Caki2 (cell line): Measurements from ENCODE around the gene DAZAP1. TPM values are rescaled to one million over a fixed set of nuclear protein-coding genes. Genes with fewer than 3 reads are reported as not detected.

Experiments
- DNase-seq: peaks from one replicate; pipeline ENCODE4 v3.0.0-alpha.2; 2015; ENCODE audit warnings: low read depth
- in situ Hi-C: cut with HindIII; loops from 2 replicates; pipeline ENCODE4 v1.10.0; 2016; ENCODE audit warnings: low sequenced_read_pairs, low pct_unique_long_range_greater_than_20kb, mixed read lengths
- total RNA-seq: library from RNA; depleted of rRNA; stranded (reverse); fragments of >200 nt; shearing (Covaris generic); gene quantifications from 2 replicates; pipeline ENCODE4 v1.2.3, GENCODE V29; 2014; ENCODE audit warnings: low replicate concordance

DAZAP1 gene
- total RNA-seq, 1 experiment from 2014 or later: 97.4 TPM

DNA sequence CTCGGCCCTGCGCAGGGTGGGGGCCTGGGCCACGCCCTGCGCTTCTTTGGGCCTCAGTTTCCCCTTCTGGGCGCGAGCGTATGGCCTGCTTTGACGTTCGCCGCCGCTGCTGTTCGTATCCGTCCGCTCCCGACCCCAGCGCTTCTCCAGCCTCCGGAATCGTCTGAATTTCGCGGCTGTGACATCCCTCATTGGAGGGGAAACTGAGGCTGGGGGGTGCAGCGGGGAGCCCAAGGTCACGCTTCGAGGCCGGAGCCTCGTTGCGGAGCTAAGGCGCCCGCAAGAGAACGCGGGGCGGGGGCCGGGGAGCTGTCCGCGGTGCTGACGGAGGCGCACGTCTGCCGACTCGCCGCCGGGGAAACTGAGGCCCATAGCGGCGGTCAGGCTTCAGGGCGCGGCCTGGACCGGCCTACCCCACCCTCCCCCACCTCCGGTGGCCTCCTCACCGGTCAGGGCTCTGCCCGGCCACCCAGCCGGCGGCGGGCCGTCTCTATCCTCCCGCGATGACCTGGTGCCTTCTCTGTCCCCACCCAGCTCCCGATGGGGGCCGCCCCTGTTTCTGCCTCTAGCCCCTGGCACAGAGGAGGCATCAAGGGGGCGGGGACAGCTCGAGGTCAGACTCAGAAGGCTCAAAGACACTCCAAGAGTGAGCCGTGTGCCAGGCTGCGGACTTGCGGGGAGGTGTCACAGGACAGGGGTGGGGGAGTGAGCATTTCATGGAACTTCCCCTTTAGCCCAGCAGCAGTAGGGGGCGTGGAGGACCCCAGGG lies 39.5 kb downstream of the DAZAP1 start:
- no peak for DNase-seq
- in situ Hi-C loops: no loop called here

DNA sequence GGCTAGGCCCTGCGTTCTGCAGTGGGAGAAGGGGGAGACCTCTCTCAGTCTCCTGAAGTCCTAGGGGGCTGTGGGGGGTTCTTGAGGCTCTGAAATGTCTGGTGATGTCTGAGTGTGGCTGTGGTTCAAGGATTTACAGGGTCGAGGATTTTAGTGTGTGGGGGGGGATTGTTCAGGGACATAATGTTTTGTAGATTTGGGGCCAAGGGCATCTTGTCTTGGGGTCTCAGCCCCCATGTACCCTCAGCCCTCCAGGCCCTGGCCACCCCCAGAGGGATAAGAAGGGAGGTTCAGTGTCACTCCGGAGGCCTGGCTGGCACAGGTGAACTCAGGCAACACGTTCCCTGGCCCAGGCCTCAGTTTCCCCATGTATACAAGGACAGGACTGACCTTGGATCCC lies 40.1 kb downstream of the DAZAP1 start:
- DNase-seq: no peak
- in situ Hi-C loops: no loop called here

DNA sequence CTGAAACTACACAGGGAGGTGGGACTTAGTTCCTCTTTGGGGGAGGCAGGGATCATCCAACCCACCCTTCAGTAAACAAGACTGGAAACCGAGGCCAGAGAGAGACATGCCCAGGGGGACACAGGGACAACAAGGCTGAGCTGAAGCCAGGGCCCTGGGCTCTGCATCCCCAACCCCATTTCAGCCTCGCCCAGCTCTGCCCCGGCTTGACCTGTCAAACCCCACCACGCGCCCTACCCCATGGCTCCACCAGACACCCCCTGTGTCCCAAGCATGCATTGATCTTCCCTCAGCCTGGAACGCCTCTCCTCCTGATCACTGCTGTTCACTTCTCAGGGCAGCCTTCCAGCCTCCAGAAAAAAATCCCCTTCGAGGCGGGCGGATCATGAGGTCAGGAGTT lies 40.6 kb downstream of the DAZAP1 start:
- in situ Hi-C loops: no loop called here
- no peak for DNase-seq

DNA sequence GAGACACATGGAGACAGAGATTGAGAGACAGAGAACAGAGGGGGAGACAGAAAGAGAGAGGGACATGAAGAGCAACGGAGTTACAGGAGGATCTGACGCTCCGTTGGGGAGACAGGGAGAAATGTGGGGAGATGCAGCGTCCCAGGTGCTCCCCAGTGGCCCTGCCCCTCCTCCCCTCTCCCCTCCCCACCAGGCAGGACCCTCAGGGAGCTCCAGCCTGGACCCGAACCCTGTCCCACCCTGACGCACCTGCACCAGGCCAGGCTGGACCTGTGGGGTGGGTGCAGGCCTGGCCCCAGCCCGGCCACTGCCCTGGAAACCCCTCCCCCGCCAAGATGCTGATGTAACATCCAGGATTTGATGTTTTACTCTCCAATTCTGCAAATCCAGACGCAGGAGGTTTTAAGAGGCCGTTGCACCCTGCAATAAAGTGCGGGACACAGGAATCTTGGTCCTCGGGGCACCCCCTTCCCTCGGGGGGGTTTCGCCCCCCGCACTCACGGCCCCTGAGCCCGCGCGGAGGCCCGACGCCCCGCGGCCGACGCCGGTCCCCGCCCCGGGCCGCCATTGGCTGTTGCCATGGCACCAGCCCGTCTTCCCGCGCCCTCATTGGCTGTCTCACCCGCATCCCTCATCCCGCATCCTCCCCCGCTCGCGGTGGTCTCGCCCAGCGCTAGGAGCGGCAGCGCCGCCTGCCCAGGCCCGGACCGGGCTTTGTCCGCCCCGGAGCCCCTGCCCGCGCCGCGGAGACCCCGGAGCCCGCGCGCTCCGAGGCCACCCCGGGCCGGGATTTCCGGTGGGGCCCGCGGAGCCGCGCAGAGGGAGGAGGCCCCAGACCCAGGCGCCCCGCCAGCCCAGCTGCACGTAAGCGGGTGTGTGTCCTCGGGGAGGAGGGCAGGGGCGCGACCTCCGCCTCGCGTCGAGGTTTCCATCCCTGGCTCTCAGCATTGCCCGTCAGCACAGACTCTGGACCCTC lies 42.4 kb downstream of the DAZAP1 start, which contains the start of gene APC2:
Gene APC2 (plus strand): TSS at position 655 of the 976 bp plus-strand sequence. CDS start 2,881 bp downstream, outside the sequence.
- DNase-seq: no peak
- in situ Hi-C loops: no loop called here

DNA sequence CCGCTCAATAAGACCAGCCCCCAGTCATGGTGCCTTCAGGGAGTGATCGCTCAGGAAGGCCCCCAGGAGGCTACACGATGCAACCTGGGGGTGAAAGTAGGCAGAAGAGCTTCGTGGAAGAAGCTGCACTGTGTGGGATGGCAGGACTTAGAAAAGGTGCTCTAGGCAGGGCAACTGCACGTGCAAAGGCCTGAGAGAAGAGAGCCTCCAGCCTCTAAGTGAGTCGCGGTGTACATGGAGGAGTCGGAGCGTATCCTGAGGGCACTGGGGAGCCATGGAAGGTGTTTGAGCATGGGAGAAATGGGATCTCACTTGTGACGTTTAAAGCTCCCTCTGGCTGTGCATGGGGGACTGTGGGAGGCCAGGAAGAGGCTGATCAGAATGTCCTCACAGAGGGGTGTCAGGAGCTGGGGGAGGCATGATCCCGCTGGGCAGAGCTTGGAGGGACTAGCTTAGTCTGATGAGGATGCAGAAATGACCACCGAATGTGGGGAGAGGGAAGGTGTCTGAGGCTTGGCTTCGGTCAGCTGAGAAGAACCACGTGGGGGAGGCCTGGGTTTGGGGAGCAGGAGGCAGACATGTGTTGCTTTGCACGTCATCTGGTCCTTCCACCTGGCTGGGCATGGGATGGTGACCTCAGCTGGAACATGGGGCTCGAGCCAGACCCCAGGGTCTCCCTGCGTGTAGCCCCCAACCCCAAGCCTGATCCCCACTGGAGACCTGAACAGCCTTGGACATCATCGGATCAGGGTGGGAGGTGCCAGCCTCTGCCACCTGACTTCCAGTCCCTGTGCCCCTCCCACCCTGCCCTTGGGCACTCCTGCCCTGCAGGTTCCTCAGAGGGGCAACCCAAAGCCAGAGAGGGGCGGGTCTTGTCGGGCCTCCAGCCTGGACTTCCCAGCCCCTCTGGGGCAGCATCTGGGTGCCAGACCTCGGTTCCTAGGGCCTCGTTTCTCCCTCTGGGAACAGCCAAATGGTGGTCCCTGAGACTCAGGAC lies 43.6 kb downstream of the DAZAP1 start:
- in situ Hi-C loops: no loop called here

DNA sequence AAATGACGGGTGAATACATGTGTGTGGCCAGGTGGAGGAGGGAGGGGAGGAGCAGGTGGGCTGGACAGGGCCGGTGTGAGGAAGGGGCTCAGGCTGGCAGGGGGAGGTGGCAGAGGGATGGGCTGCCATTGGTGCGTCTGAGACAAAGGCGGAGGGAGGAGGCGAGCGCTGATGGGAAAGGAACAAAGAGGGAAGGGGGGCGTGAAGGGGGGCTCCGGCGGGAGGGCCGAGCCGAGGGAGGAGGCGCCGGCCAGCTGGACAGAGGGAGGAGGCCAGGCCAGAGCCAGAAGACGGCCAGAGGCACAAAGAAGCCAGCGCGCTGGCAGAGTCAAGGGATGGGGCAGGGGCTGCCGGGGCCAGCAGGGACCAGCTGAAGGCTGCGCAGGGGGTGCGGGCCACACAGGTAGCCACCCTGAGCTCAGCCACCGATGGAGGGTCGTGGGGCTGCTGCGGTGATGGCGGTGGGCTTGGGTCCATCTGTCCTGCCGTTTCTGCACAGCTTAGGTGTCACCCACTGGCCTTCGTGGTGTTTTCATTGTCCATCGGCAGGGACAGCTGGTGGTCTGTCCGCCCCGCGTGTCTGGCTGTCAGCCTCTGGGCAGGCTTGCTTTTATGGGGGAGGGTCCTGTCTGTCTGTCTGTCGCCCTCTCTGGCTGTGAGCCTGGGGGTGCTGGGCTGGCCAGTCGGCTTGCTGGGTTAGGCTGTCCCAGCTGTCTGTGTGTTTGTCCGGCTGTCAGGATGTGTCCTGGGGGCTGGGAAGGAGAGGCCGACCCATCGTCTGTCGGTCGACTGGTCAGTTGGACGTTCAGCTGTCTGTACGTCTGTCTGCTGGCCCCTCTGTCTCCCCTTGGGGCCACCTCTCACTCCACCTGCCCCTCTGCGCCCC lies 44.8 kb downstream of the DAZAP1 start:
- in situ Hi-C loops: no loop called here
- no peak for DNase-seq

More for the DNA sequence above, 43.6 kb downstream of the DAZAP1 start:
- DNase-seq: no peak

DNA sequence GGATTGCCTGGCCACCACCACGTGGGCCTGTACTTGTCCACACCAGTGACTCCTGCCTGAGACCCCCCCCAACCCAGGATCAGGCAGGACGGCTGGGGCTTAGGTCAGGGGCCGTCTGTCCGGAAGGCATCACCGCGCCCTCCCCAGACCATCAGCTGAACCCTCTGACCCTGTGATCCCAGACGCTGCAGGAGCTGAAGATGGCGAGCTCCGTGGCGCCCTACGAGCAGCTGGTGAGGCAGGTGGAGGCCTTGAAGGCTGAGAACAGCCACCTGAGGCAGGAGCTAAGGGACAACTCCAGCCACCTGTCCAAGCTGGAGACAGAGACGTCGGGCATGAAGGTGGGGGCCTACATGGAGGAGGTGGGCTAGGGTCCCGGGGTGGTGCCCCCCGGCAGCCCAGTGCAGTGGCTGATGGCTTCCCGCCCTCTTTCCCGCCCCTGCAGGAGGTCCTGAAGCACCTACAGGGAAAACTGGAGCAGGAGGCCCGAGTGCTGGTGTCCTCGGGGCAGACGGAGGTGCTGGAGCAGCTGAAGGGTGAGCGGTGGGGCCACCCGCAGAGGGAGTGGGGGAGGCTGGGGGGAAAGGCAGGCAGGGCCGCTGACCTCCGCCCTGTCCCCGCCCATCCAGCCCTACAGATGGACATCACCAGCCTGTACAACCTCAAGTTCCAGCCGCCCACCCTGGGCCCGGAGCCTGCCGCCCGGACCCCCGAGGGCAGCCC lies 45.6 kb downstream of the DAZAP1 start:
- no peak for DNase-seq
- in situ Hi-C loops: no loop called here

DNA sequence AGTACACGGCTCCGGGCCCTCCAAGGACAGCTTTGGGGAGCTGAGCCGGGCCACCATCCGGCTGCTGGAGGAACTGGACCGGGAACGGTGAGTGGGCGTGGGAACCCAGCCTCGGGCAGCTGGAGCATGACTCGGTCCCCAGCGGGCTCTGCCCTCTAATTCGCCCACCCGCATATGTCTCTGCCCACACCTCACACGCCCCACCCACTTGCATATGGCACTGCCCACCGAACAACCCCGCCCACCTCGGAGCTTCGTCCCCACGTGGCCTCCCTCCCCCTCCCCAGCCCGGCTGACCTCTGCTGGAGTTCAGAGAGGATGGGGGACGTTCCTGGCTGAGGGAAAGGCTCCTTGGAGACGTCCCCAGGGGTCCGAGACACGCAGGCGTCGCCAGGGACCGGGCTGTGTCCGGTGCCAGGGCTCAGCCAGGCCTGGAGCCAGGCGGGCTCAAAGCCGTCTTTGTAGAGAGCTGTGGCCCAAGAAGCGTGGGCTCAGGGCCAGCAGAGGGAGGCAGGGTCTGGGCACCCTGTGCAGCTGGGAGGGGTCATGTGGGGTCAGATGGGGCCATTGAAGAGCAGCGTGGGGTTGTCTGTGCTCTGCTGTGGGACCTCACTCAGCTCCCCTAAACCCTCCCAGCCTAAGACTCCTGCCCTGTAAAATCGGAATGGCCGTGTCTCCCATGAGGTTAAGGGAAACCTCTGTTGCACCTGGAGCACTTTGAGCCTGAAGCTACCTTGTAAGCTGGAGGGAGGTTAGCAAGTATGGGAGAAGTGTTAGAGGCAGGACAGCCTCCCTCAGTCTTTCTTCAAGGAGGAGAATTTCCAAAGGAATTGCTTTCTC lies 46.4 kb downstream of the DAZAP1 start:
- in situ Hi-C loops: no loop called here
- no peak for DNase-seq

DNA sequence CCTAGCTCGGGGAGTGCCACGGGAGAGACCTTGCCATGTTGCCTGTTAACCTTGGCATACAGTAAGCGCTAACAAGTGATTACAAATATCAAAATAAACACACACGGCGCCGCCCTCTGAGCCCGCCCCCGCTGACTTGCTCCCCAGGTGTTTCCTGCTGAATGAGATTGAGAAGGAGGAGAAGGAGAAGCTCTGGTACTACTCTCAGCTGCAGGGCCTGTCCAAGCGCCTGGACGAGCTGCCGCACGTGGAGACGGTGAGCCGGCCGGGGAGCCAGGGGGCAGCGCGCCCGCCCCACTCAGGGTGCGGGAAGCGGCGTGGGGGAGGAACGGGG lies 47.6 kb downstream of the DAZAP1 start:
- DNase-seq: no peak
- in situ Hi-C loops: no loop called here

DNA sequence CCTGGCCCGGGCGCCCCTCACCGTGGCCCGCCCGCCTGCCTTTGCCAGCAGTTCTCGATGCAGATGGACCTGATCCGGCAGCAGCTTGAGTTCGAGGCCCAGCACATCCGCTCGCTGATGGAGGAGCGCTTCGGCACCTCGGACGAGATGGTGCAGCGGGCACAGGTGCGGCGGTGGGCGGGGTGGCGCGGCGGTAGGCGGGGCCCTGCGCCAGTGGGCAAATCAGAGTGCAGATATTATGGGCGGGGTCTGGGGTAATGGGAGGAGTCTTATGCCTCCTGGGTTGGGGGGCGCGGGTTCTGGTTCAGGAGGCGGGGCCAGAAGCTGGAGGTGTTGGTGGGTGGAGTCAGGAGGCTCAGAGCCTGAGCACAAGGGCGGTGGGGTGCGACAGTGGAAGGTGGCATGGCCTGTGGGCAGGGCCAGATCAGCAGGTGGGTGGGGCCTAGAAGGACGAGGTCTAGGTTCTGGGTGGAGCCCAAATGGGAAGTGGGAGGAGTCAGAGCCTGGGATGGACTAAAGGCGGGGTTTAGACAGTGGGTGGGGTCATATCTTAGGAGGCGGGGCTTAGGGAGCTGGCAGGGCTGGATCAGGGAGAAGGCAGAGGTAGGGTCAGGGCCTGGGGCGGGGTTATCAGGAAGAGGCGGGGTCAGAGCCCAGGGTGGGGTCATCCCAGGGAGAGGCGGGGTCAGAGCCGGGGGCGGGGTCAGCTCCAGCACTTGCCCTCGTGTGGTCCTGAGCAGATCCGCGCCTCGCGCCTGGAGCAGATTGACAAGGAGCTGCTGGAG lies 48.1 kb downstream of the DAZAP1 start:
- peak; percentile 78 for DNase-seq
- in situ Hi-C loops: no loop called here

DNA sequence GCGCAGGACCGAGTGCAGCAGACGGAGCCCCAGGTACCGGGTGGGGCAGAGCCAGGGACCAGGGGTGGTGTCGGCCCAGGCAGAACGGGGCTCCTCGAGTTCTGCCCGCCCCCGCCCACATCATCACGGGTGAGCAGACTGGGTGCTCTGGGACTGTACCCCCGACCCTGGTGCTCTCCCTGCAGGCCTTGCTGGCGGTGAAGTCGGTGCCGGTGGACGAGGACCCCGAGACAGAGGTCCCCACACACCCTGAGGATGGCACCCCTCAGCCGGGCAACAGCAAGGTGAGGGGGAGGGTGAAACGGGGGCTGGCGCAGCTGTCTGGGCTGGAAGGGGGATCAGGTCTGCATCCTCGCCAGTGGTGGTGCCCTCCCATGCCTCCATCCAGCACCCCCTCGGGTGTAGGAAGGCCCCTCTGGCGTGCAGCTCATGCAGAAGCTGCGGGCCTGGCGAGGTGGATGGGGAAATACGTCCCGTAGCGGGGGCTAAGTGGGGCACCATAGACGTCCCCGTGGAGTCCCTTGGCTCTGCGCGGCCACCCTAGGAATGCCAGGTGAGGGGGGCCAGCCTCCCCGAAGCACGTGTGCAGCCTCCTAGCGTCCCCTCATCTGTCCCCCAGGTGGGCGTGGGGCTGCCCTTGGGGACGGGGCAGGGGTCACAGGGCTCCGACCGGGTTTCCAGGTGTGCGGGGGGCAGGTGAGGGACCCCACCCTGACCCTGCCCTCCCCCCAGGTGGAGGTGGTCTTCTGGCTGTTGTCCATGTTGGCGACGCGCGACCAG lies 48.9 kb downstream of the DAZAP1 start:
- in situ Hi-C loops: no loop called here
- DNase-seq: no peak

DNA sequence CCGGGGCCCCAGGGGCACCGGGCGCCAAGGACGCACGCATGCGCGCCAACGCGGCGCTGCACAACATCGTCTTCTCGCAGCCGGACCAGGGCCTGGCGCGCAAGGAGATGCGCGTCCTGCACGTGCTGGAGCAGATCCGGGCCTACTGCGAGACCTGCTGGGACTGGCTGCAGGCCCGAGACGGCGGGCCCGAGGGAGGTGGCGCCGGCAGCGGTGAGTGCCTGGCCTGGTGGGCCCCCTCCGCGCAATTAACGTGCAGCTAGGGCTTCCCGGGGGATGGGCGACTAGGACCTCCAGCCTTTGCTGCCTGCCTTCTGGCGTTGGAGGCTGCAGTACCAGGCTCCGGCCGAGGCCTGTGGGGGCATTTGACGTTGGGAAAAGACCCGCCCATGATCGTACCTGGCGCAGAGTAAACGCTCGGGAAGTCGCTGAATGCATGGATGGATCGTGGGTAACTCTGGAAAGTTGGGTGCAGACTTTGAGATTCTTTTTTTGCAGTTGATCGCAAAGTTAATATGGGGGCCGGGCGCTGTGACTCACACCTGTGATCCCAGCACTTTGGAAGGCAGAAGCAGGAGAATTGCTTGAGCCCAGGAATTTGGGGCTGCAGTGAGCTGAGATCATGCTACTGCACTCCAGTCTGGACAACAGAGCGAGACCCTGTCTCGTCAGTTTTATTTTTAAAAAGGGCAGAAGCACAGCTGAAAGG lies 49.8 kb downstream of the DAZAP1 start:
- in situ Hi-C loops: no loop called here
- DNase-seq: no peak

DNA sequence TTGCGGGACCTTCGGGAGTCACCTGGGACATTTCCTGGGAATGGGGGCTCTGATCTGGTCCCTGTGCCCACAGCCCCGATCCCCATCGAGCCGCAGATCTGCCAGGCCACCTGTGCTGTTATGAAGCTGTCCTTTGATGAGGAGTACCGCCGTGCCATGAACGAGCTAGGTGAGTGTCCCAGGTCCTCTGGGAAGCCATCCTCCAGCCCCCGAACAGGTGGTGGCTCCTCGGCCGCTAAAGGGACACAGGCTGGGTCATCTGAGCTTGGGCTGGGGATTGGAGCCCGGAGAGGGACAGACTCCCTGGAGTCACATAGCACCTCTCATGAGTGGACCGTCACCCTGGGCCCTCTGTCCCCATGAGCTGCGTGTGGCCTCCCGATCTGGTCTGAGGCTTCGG lies 50.5 kb downstream of the DAZAP1 start:
- in situ Hi-C loops: no loop called here
- no peak for DNase-seq

DNA sequence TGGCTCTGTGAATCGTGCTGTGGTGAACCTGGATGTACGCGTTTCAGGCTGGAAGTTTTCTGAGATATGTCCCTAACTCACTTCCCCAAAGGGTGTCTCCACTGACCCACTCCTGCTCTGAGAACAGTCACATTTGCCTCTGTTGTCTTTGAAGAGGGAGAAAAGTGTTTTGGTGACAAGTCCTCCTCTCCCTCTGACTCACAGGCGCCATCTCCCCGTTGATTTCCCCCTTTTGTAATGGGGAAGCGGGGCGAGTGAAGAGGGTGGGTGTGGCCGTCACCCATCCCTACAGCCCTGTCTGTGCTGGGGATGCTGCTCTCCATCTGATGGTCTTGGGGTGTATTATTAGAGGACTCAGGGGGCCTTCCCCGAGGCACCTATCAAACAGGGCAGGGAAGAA lies 52.1 kb downstream of the DAZAP1 start:
- DNase-seq: no peak
- in situ Hi-C loops: no loop called here
